K562 (cell line): ENCODE results near the gene FUT2. TPM values are rescaled to one million over a fixed set of nuclear protein-coding genes. Genes with fewer than 3 reads are reported as not detected.

ENCODE experiments used
- ATAC-seq: fragments of 200-7000 bp; cut with Tn5 transposase; 3 replicates; pipeline ENCODE4 v1.9.1; 2020; ENCODE audit warnings: moderate library complexity
- BruUV-seq: library from RNA; stranded (reverse); fragments of 400-500 nt; replicated peaks from 2 replicates; lab custom pipeline; 2021; lab: Mats Ljungman, UMichigan
- CTCF ChIA-PET: fragments of 300-600 bp; formaldehyde crosslinking; extraction: SDS; loops from one replicate; lab custom pipeline; 2021; ENCODE audit warnings: low intra/inter-chr PET ratio; lab: Yijun Ruan, JAX
- POLR2A ChIA-PET: fragments of 300-600, 350-650 bp; sonication (Branson Sonifier 250); formaldehyde crosslinking; extraction: SDS; loops from one replicate; lab custom pipeline; 2021; ENCODE audit warnings: antibody characterized with exemption, inconsistent platforms; lab: Yijun Ruan, JAX
- DNase-seq, 4 experiments: peaks; one replicate each; pipeline versions ENCODE4 v3.0.0 to v3.0.0-alpha.2; 2011 to 2018; ENCODE audit warnings: low spot score in 3 of 4, mixed read lengths in 3 of 4; ENCODE audit errors: extremely low read depth in 1 of 4
- FAIRE-seq: peaks from 2 replicates; lab custom pipeline; 2011; peaks lifted over from hg19 to GRCh38; lab: Jason Lieb, UNC
- H2AFZ ChIP-seq: 2 replicates; pipeline ENCODE4 v1.6.0; 2011; ENCODE audit warnings: low read depth, low read length, control low read depth, inconsistent platforms
- H3K27ac ChIP-seq: fragments of 200-600 bp; 3 replicates; pipeline ENCODE4 v1.8.0; 2011; ENCODE audit warnings: low read depth, mild to moderate bottlenecking, control low read depth, inconsistent platforms, low read length, moderate library complexity, mixed read lengths; ENCODE audit errors: extremely low read depth
- H3K27me3 ChIP-seq, 2 experiments: fragments of 300-600 bp in 1 of 2; 2 replicates in 1 of 2; 3 replicates in 1 of 2; pipeline versions ENCODE4 v1.6.0 to v1.8.0; 2011; ENCODE audit warnings: inconsistent platforms in 2 of 2, low read length in 2 of 2, mild to moderate bottlenecking in 1 of 2, mixed read lengths in 1 of 2, moderate library complexity in 1 of 2; ENCODE audit not compliant: control insufficient read depth in 2 of 2, insufficient read depth in 2 of 2
- H3K36me3 ChIP-seq: fragments of 300-600 bp; 3 replicates; pipeline ENCODE4 v1.8.0; 2011; ENCODE audit warnings: mild to moderate bottlenecking, low read length, inconsistent platforms; ENCODE audit not compliant: control insufficient read depth, insufficient read depth
- H3K4me1 ChIP-seq, 2 experiments: fragments of 200-600 bp in 1 of 2; replicated peaks in 1 of 2; 2 replicates in 1 of 2; 3 replicates in 1 of 2; pipeline versions ENCODE4 v1.5.1 to v1.8.0; 2011; ENCODE audit warnings: inconsistent platforms in 2 of 2, low read length in 2 of 2, mild to moderate bottlenecking in 1 of 2, mixed read lengths in 1 of 2, moderate library complexity in 1 of 2; ENCODE audit not compliant: control insufficient read depth in 2 of 2, insufficient read depth in 2 of 2
- H3K4me2 ChIP-seq: 2 replicates; pipeline ENCODE4 v1.6.1; 2011; ENCODE audit warnings: low read length, control low read depth, inconsistent platforms, mixed read lengths; ENCODE audit not compliant: insufficient read depth
- H3K4me3 ChIP-seq: fragments of 200-600 bp; sonication (generic), shearing (Covaris generic); 2 replicates; pipeline ENCODE4 v1.5.1; 2016; ENCODE audit warnings: control low read depth, inconsistent platforms
- H3K79me2 ChIP-seq: fragments of 200-600 bp; 3 replicates; pipeline ENCODE4 v1.8.0; 2011; ENCODE audit warnings: low read length, inconsistent platforms; ENCODE audit not compliant: control insufficient read depth, insufficient read depth
- H3K9ac ChIP-seq, 2 experiments: 2 replicates each; pipeline versions ENCODE4 v1.6.0 to v1.6.1; 2011; ENCODE audit warnings: low read depth in 2 of 2, low read length in 2 of 2, control low read depth in 1 of 2, inconsistent platforms in 1 of 2, mild to moderate bottlenecking in 1 of 2, mixed read lengths in 1 of 2; ENCODE audit not compliant: insufficient read depth in 1 of 2
- H3K9me1 ChIP-seq: one replicate; pipeline ENCODE4 v1.6.0; 2011; ENCODE audit warnings: inconsistent platforms, mild to moderate bottlenecking, low read length, moderate library complexity; ENCODE audit not compliant: control insufficient read depth, insufficient read depth
- H3K9me3 ChIP-seq: replicated peaks from 2 replicates; pipeline ENCODE4 v1.5.1; 2011; ENCODE audit warnings: low read depth, low read length, inconsistent platforms; ENCODE audit not compliant: control insufficient read depth, insufficient read depth
- H4K20me1 ChIP-seq: replicated peaks from 2 replicates; pipeline ENCODE4 v1.6.1; 2011; ENCODE audit warnings: low read length, inconsistent platforms, mixed read lengths; ENCODE audit not compliant: control insufficient read depth, insufficient read depth
- CCNT2 ChIP-seq: IDR thresholded peaks from 2 replicates; pipeline ENCODE4 v1.6.1; 2011; ENCODE audit warnings: borderline replicate concordance, low read depth, mild to moderate bottlenecking, moderate library complexity, mixed read lengths, low read length; ENCODE audit not compliant: insufficient read length; ENCODE audit errors: extremely low read depth
- CTBP1 ChIP-seq: fragments of 450-650 bp; IDR thresholded peaks from 2 replicates; pipeline ENCODE4 v1.6.1; 2016; ENCODE audit warnings: borderline replicate concordance
- ETV1 ChIP-seq: fragments of 450-650 bp; conservative IDR thresholded peaks from 2 replicates; pipeline ENCODE4 v1.6.1; 2016; ENCODE audit warnings: missing genetic modification characterization, control low read depth, low read depth, missing compliant biosample characterization
- FOXA3 ChIP-seq, 2 experiments: fragments of 450-650 bp in 1 of 2; sonication (generic) in 1 of 2; formaldehyde crosslinking; IDR thresholded peaks in 1 of 2; conservative IDR thresholded peaks in 1 of 2; 2 replicates each; pipeline versions ENCODE4 v1.4.0 to v1.8.0; 2020 to 2022; ENCODE audit warnings: mild to moderate bottlenecking in 2 of 2, missing genetic modification reagents in 1 of 2
- HNRNPL ChIP-seq: fragments of 200-400 bp; formaldehyde crosslinking; IDR thresholded peaks from 2 replicates; pipeline ENCODE4 v1.6.1; 2017; ENCODE audit warnings: low read depth, mild to moderate bottlenecking, low read length
- NR2C1 ChIP-seq, 2 experiments: fragments of 450-650 bp; IDR thresholded peaks; 2 replicates each; pipeline ENCODE4 v1.6.1; 2017; ENCODE audit warnings: mild to moderate bottlenecking in 2 of 2, antibody characterized with exemption in 1 of 2, inconsistent platforms in 1 of 2, missing compliant biosample characterization in 1 of 2, missing genetic modification characterization in 1 of 2
- PHB ChIP-seq: fragments of 250-450 bp; sonication (Bioruptor Pico); IDR thresholded peaks from 2 replicates; pipeline ENCODE4 v1.5.0; 2021
- TEAD1 ChIP-seq, 2 experiments: fragments of 450-650 bp in 1 of 2; sonication (generic) in 1 of 2; formaldehyde crosslinking; IDR thresholded peaks; 2 replicates each; pipeline versions ENCODE4 v1.4.0 to v1.8.0; 2020 to 2022; ENCODE audit warnings: mild to moderate bottlenecking in 2 of 2, missing genetic modification reagents in 1 of 2
- ZBTB7A ChIP-seq: IDR thresholded peaks from 2 replicates; pipeline ENCODE4 v1.6.1; 2011; ENCODE audit warnings: low read depth, mild to moderate bottlenecking, low read length, moderate library complexity, borderline replicate concordance; ENCODE audit not compliant: control insufficient read depth
- ZC3H4 ChIP-seq: sonication (generic); formaldehyde crosslinking; IDR thresholded peaks from 2 replicates; pipeline ENCODE4 v1.9.0; 2021; ENCODE audit warnings: missing genetic modification reagents, borderline replicate concordance
- WGBS: fragments of 100-300 bp; shearing (Covaris generic); methylation state at CpG from one replicate; pipeline ENCODE4 v1.1.6; 2016; ENCODE audit warnings: low coverage, mixed read lengths; ENCODE audit not compliant: insufficient coverage; ENCODE audit errors: missing lambda C conversion rate; 5-methylcytosine and 5-hydroxymethylcytosine counted together
- in situ Hi-C: fragments of 300-500 bp; cut with MboI; formaldehyde crosslinking; loops from 4 replicates; pipeline ENCODE4 v1.15.0; 2018; ENCODE audit warnings: inconsistent platforms, mixed read lengths
- intact Hi-C: fragments of 100-400 bp; cut with micrococcal nuclease; formaldehyde crosslinking; loops from 2 replicates; pipeline ENCODE4 v1.14.2; 2022
- polyA plus RNA-seq, 8 experiments: library from polyadenylated mRNA; depleted of rRNA in 4 of 8; stranded (reverse) in 5 of 8; unstranded in 3 of 8; fragments of >200 nt; fragmentation: Nextera tagmentation in 2 of 8; fragmentation: Illumina TruSeq in 1 of 8; extraction: Ambion mirVana in 2 of 8; extraction: Trizol in 1 of 8; gene quantifications; 2 replicates each; pipeline versions ENCODE4 v1.2.1 to v1.2.3, GENCODE V29; 2011 to 2014; ENCODE audit warnings: inconsistent platforms in 1 of 8, missing spikeins in 1 of 8
- total RNA-seq, 7 experiments: library from RNA; depleted of rRNA in 6 of 7; stranded (reverse); fragments of >200 nt in 6 of 7; fragmentation: Illumina TruSeq in 2 of 7; extraction: Trizol in 2 of 7; gene quantifications; 2 replicates each; pipeline versions ENCODE4 v1.2.1 to v1.2.3, GENCODE V29; 2011 to 2021; ENCODE audit warnings: low replicate concordance in 1 of 7
- TF ChIP-seq, protein P1 (sequence below): sonication (generic); formaldehyde crosslinking; IDR thresholded peaks from 2 replicates; pipeline ENCODE4 v1.8.1; 2023; ENCODE audit warnings: mild to moderate bottlenecking, missing genetic modification reagents
- TF ChIP-seq, protein P2 (sequence below): fragments of 250-450 bp; sonication (Bioruptor Pico); IDR thresholded peaks from 2 replicates; pipeline ENCODE4 v1.4.0; 2020

Gene FUT2
- total and polyA plus RNA-seq, 9 of the 15 experiments (the other 6 are each of a cell fraction or from before 2014, with no cell fraction given): 0.03 to 0.04 TPM; not detected in 7

DNA sequence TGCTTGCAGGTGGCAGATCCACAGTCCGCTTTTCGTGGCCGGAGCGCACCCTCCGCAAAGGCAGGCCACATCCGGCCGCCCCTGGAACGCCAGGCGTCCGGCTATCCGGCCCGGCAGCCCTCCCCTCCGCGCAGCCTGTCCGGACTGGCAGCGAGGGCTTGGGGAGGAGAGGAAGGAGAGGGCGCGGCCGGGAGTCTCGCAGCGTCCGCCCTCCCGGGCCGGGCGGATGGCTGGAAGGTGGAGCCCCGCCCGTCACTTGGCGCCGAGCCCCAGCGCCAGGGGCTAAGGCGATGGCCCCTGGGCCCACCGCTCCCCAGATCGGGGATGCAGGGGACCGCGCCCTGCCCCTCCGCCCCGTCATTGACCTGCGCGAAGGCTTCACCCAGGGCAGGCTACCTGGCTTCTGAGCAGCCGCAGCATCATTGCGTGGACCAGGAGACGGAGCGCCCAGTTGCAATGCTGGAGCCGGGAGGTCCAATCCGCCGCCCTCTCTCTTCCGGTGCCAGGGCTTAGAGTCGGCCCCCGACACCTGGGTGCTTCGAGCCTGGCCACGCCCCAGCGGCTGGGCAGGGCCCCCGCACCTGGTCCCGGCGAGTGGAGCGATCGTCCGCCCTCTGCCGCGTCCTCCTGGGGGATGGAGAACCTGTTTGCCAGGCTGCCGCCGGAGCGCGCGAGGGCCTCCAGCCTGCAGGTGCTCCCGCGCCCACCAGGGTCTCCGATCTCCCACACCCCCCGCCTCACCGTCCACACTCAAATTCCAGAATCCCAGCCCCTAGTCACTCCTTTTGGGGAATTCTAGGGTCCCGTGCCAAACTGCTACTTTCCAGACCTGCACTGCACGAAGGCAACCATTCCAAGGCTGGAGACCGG lies 57.0 kb downstream of the FUT2 start, which contains the start of gene FUT1:
Gene FUT1 (minus strand): TSS at position 146 of the 870 bp plus-strand sequence. CDS start 1,360 bp downstream, outside the sequence.
- intact Hi-C loops (no loop called here), in situ Hi-C loops (no loop called here)
- H3K79me2 ChIP-seq: peaks cover 41% of the 10 kb centered on the region
- H3K4me2 ChIP-seq: peak within 1 kb of the TSS; percentile 81
- TSS peak; percentile 49 for BruUV-seq
- no peaks in the 10 kb centered on the region for H3K9me1 ChIP-seq
- H3K36me3 ChIP-seq: peaks cover 22% of the 10 kb centered on the region; the same call in 1 of the 3 replicates
- POLR2A ChIA-PET: no interaction called here
- WGBS: 49% methylated on average over 51 of the region's 73 CpGs
- peak within 1 kb of the TSS; percentile 43 for H3K4me3 ChIP-seq
- CTCF ChIA-PET: no interaction called here
- no peaks in the 10 kb centered on the region for H4K20me1 ChIP-seq
- peak; percentile 47 for ATAC-seq
- no peaks in the 10 kb centered on the region for H3K9me3 ChIP-seq
- no peaks in the 10 kb centered on the region for H3K27me3 ChIP-seq
- peak within 1 kb of the TSS; percentile 74 to 91 for H3K9ac ChIP-seq
- H2AFZ ChIP-seq: peak within 1 kb of the TSS; percentile 73
- peak; percentile 40 to 62 (median 60) for DNase-seq
- peak within 1 kb of the TSS; percentile 93 for H3K27ac ChIP-seq
- no peak for FAIRE-seq
- H3K4me1 ChIP-seq: peaks cover 35 to 81% of the 10 kb centered on the region in 2 experiments
- TF ChIP-seq TEAD1 (CRISPR knock-in tag; IDR thresholded peaks at IDR 0.05): no peak
- peak; percentile 42 for TF ChIP-seq ETV1
- no peak for TF ChIP-seq NR2C1 (IDR thresholded peaks at IDR 0.05)
- no peak for TF ChIP-seq NR2C1 (tag; IDR thresholded peaks at IDR 0.05)
- TF ChIP-seq CCNT2: peak; percentile 33
- 0 out of 4 replicates have a peak, but pooled peaks of 1 of the 2 experiments have one; percentile 23 for TF ChIP-seq FOXA3 (CRISPR knock-in tag; conservative IDR thresholded peaks at IDR 0.05 in 1 of 2, IDR thresholded peaks at IDR 0.05 in 1 of 2)
- peak; percentile 36; the same call in 1 of the 2 replicates for TF ChIP-seq HNRNPL
- peak; percentile 64; the same call in 1 of the 2 replicates for TF ChIP-seq ZBTB7A
- TF ChIP-seq, protein P1, sequence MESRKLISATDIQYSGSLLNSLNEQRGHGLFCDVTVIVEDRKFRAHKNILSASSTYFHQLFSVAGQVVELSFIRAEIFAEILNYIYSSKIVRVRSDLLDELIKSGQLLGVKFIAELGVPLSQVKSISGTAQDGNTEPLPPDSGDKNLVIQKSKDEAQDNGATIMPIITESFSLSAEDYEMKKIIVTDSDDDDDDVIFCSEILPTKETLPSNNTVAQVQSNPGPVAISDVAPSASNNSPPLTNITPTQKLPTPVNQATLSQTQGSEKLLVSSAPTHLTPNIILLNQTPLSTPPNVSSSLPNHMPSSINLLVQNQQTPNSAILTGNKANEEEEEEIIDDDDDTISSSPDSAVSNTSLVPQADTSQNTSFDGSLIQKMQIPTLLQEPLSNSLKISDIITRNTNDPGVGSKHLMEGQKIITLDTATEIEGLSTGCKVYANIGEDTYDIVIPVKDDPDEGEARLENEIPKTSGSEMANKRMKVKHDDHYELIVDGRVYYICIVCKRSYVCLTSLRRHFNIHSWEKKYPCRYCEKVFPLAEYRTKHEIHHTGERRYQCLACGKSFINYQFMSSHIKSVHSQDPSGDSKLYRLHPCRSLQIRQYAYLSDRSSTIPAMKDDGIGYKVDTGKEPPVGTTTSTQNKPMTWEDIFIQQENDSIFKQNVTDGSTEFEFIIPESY (CRISPR knock-in tag): peak; percentile 99
- TF ChIP-seq ZC3H4: 0 out of 2 replicates have a peak, but pooled peaks have one; percentile 26
- 0 out of 2 replicates have a peak, but pooled peaks have one; percentile 49 for TF ChIP-seq PHB (CRISPR knock-in tag)
- TF ChIP-seq, protein P2, sequence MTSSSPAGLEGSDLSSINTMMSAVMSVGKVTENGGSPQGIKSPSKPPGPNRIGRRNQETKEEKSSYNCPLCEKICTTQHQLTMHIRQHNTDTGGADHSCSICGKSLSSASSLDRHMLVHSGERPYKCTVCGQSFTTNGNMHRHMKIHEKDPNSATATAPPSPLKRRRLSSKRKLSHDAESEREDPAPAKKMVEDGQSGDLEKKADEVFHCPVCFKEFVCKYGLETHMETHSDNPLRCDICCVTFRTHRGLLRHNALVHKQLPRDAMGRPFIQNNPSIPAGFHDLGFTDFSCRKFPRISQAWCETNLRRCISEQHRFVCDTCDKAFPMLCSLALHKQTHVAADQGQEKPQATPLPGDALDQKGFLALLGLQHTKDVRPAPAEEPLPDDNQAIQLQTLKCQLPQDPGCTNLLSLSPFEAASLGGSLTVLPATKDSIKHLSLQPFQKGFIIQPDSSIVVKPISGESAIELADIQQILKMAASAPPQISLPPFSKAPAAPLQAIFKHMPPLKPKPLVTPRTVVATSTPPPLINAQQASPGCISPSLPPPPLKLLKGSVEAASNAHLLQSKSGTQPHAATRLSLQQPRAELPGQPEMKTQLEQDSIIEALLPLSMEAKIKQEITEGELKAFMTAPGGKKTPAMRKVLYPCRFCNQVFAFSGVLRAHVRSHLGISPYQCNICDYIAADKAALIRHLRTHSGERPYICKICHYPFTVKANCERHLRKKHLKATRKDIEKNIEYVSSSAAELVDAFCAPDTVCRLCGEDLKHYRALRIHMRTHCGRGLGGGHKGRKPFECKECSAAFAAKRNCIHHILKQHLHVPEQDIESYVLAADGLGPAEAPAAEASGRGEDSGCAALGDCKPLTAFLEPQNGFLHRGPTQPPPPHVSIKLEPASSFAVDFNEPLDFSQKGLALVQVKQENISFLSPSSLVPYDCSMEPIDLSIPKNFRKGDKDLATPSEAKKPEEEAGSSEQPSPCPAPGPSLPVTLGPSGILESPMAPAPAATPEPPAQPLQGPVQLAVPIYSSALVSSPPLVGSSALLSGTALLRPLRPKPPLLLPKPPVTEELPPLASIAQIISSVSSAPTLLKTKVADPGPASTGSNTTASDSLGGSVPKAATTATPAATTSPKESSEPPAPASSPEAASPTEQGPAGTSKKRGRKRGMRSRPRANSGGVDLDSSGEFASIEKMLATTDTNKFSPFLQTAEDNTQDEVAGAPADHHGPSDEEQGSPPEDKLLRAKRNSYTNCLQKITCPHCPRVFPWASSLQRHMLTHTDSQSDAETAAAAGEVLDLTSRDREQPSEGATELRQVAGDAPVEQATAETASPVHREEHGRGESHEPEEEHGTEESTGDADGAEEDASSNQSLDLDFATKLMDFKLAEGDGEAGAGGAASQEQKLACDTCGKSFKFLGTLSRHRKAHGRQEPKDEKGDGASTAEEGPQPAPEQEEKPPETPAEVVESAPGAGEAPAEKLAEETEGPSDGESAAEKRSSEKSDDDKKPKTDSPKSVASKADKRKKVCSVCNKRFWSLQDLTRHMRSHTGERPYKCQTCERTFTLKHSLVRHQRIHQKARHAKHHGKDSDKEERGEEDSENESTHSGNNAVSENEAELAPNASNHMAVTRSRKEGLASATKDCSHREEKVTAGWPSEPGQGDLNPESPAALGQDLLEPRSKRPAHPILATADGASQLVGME (CRISPR knock-in tag): no peak
- TF ChIP-seq CTBP1: peak; percentile 46; the same call in 1 of the 2 replicates
